ENCODE results near the gene CHN2.

The CHN2 gene

DNA sequence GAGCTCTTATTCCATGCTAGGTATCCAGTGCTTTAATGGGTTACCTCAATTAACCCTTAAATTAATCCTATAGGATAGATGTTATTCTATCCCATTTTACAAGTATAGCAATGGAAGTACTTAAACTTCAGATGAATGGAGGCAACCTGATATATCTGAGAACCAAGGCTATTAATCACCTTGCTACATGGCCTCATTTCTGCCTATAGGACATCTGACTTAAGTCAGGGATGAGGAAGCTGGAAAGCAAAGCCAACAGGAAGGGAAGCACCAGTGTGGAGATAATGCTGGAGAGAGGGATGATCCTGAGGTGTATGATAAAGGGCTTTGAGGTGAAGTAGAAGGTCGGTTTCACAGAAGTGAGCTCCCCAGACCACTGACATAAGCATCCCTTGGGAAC, 132.3 kb downstream of the CHN2 start:
- H3K36me3 ChIP-seq (ENCODE audit: control insufficient read depth, insufficient read depth, low read length), result no peaks in the 10 kb centered on the region
- no peak overlapping the region for H3K4me2 ChIP-seq (ENCODE audit: low read length)
- no peaks in the 10 kb centered on the region for H3K9me3 ChIP-seq (ENCODE audit: control insufficient read depth, low read length)
- no peak overlapping the region for H2AFZ ChIP-seq
- no peak overlapping the region for H3K9ac ChIP-seq
- no peaks in the 10 kb centered on the region for H3K79me2 ChIP-seq
- H3K4me3 ChIP-seq (ENCODE audit: low read depth, low read length), result no peak overlapping the region
- TF ChIP-seq, protein P1, sequence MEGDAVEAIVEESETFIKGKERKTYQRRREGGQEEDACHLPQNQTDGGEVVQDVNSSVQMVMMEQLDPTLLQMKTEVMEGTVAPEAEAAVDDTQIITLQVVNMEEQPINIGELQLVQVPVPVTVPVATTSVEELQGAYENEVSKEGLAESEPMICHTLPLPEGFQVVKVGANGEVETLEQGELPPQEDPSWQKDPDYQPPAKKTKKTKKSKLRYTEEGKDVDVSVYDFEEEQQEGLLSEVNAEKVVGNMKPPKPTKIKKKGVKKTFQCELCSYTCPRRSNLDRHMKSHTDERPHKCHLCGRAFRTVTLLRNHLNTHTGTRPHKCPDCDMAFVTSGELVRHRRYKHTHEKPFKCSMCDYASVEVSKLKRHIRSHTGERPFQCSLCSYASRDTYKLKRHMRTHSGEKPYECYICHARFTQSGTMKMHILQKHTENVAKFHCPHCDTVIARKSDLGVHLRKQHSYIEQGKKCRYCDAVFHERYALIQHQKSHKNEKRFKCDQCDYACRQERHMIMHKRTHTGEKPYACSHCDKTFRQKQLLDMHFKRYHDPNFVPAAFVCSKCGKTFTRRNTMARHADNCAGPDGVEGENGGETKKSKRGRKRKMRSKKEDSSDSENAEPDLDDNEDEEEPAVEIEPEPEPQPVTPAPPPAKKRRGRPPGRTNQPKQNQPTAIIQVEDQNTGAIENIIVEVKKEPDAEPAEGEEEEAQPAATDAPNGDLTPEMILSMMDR (IDR thresholded peaks at IDR 0.05), result no peak
- H3K4me1 ChIP-seq, result no peaks in the 10 kb centered on the region
- no peaks in the 10 kb centered on the region for H3K27me3 ChIP-seq (ENCODE audit: control insufficient read depth, insufficient read depth, low read length)
- H3K27ac ChIP-seq, result no peak overlapping the region

DNA sequence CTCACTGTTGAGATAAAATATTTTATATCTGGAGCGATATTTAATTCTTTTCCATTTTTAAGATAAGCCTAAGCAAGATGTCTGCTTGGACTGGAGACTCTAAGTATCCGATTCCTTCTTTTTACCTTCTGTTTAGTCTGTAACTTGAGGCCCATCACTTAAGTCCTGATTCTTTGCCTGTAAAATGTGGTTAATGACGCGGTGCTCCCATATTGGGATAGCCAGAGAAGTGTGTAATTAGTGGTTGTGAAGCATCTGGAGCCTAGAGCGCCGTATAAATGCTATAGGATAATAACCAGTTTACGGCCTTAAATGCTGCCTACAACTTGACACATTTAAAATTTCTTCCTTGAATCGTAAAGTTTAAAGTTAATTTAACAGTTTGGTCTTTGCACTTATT, 132.9 kb downstream of the CHN2 start:
- H3K9me3 ChIP-seq (ENCODE audit: control insufficient read depth, low read length), result no peaks in the 10 kb centered on the region

DNA sequence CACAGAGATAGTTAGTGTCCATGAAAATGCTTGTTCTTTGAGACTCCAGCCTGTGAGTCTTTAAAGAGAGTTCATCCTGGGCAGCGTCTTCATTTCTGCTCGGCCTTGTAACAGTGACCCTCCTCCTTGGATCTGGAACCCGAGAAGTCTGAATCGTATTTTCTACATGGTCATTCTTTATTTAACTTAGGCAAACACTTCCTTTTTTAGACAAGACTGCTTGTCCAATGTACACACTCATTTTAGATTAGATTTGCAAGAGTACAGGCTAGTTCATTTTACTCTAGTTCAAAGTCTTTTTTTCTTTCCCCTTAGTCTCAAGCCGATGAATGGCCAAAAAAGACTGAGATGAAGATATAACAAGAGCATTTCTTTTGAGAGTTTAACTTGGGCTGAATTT, 133.5 kb downstream of the CHN2 start:
- Histone ChIP-seq H3K79me2 (no peaks in the 10 kb centered on the region), H3K4me1 (no peaks in the 10 kb centered on the region), H3K9ac (no peak overlapping the region), H3K4me2 (ENCODE audit: low read length) (no peak overlapping the region), H3K36me3 (ENCODE audit: control insufficient read depth, insufficient read depth, low read length) (no peaks in the 10 kb centered on the region), H3K4me3 (ENCODE audit: low read depth, low read length) (no peak overlapping the region), H2AFZ (no peak overlapping the region), H3K9me3 (ENCODE audit: control insufficient read depth, low read length) (no peaks in the 10 kb centered on the region), H3K27me3 (ENCODE audit: control insufficient read depth, insufficient read depth, low read length) (no peaks in the 10 kb centered on the region), H3K27ac (no peak overlapping the region)
- TF ChIP-seq, protein P1 (IDR thresholded peaks at IDR 0.05), result no peak

More for the DNA sequence above, 132.9 kb downstream of the CHN2 start:
- H3K36me3 ChIP-seq (ENCODE audit: control insufficient read depth, insufficient read depth, low read length), result no peaks in the 10 kb centered on the region
- no peak overlapping the region for H2AFZ ChIP-seq
- H3K4me1 ChIP-seq, result no peaks in the 10 kb centered on the region
- H3K9ac ChIP-seq, result no peak overlapping the region
- H3K4me3 ChIP-seq (ENCODE audit: low read depth, low read length), result no peak overlapping the region
- TF ChIP-seq, protein P1 (IDR thresholded peaks at IDR 0.05), result no peak
- no peaks in the 10 kb centered on the region for H3K27me3 ChIP-seq (ENCODE audit: control insufficient read depth, insufficient read depth, low read length)
- H3K79me2 ChIP-seq, result no peaks in the 10 kb centered on the region
- no peak overlapping the region for H3K27ac ChIP-seq
- H3K4me2 ChIP-seq (ENCODE audit: low read length), result no peak overlapping the region

DNA sequence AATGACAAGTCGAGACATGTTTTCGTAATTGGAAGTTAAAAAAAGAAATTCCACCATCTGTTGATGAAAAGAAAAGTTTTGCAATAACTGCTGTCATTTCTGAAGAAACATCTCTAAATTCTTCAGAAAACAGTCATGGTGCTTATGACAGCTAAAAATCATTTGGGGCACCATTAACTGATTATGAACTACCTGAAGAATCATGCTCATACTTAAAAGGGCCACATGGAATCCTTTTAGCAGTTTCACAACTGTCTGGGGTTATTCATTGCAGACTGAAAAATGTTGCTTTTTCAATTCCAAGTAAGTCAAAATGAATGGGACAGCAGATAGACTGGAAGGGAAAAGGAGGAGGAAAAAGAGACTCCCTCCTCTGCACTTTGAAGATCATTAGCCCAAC, 134.2 kb downstream of the CHN2 start:
- Histone ChIP-seq H3K27me3 (ENCODE audit: control insufficient read depth, insufficient read depth, low read length) (no peaks in the 10 kb centered on the region), H3K4me3 (ENCODE audit: low read depth, low read length) (no peak overlapping the region), H3K36me3 (ENCODE audit: control insufficient read depth, insufficient read depth, low read length) (no peaks in the 10 kb centered on the region), H3K4me2 (ENCODE audit: low read length) (no peak overlapping the region), H3K27ac (no peak overlapping the region), H3K4me1 (no peaks in the 10 kb centered on the region), H3K9me3 (ENCODE audit: control insufficient read depth, low read length) (no peaks in the 10 kb centered on the region), H3K9ac (no peak overlapping the region), H3K79me2 (no peaks in the 10 kb centered on the region), H2AFZ (no peak overlapping the region)
- TF ChIP-seq, protein P1 (IDR thresholded peaks at IDR 0.05), result no peak

DNA sequence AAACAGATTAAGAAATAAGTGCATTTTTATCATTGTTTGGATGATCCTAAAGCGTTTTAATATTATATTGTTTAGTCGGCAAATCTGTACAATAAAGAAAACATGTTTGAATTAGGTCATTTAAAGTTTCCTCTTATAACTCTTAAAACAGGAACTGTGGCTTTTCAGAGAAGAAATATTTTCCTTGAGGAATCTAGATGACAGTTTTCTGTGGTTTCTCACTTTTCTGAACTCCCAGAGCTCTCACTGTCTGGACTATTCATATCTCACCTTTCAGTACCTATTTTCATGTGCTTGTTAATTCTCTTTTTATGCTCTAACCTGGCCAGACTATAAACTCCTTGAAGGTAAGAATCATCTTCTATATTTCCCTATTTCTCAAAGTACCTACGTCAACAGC, 135.1 kb downstream of the CHN2 start:
- no peak overlapping the region for H3K9ac ChIP-seq
- TF ChIP-seq, protein P1 (IDR thresholded peaks at IDR 0.05), result no peak
- no peaks in the 10 kb centered on the region for H3K4me1 ChIP-seq
- no peaks in the 10 kb centered on the region for H3K9me3 ChIP-seq (ENCODE audit: control insufficient read depth, low read length)
- H3K27ac ChIP-seq, result no peak overlapping the region
- no peak overlapping the region for H2AFZ ChIP-seq
- H3K4me2 ChIP-seq (ENCODE audit: low read length), result no peak overlapping the region
- H3K79me2 ChIP-seq, result no peaks in the 10 kb centered on the region
- no peak overlapping the region for H3K4me3 ChIP-seq (ENCODE audit: low read depth, low read length)
- no peaks in the 10 kb centered on the region for H3K36me3 ChIP-seq (ENCODE audit: control insufficient read depth, insufficient read depth, low read length)
- H3K27me3 ChIP-seq (ENCODE audit: control insufficient read depth, insufficient read depth, low read length), result no peaks in the 10 kb centered on the region

All from parathyroid adenoma (tissue), 2 donors.